Ovary (tissue), 3 donors: ENCODE results near the gene KCNJ10.

Source experiments
- EP300 ChIP-seq: sonication (generic); formaldehyde crosslinking; IDR thresholded peaks from one replicate; pipeline ENCODE4 v1.6.1; 2017; ENCODE audit warnings: antibody characterized with exemption
- POLR2A ChIP-seq: fragments of 450-650 bp; IDR thresholded peaks from one replicate; pipeline ENCODE4 v1.6.1; 2017; ENCODE audit warnings: antibody characterized with exemption, mild to moderate bottlenecking, moderate library complexity
- TF ChIP-seq, protein P1 (sequence below), 3 donors: fragments of 450-650 bp in 2 of 3; fragments of 200-600 bp in 1 of 3; IDR thresholded peaks; one replicate each; pipeline versions ENCODE4 v1.5.1 to v1.8.0; 2016 to 2022; ENCODE audit warnings: antibody characterized with exemption in 3 of 3, mild to moderate bottlenecking in 1 of 3
- donor health status: DM: no; HTN: no; CAD: no.

DNA sequence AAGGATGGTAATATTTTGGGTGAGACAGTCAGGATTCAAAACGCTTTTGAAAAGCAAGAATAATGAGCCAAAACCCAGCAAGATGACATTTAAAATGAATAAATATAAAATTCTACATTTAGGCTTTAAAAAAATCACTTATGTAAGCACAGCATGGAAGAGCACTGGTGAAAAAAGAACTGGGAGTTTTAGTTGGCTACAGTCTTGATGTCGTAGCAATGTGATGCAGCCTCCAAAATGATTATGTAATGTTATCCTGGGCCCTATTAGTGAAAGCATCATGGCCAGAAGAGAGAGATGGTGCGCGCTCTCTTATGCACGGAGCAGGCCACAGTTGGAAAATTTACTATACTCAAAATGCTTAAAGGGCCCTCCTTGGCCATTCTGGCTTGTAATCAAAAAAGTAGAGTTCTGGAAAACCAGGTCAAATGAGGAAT is 16.5 kb upstream of the KCNJ10 start:
- TF ChIP-seq, protein P1, sequence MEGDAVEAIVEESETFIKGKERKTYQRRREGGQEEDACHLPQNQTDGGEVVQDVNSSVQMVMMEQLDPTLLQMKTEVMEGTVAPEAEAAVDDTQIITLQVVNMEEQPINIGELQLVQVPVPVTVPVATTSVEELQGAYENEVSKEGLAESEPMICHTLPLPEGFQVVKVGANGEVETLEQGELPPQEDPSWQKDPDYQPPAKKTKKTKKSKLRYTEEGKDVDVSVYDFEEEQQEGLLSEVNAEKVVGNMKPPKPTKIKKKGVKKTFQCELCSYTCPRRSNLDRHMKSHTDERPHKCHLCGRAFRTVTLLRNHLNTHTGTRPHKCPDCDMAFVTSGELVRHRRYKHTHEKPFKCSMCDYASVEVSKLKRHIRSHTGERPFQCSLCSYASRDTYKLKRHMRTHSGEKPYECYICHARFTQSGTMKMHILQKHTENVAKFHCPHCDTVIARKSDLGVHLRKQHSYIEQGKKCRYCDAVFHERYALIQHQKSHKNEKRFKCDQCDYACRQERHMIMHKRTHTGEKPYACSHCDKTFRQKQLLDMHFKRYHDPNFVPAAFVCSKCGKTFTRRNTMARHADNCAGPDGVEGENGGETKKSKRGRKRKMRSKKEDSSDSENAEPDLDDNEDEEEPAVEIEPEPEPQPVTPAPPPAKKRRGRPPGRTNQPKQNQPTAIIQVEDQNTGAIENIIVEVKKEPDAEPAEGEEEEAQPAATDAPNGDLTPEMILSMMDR (IDR thresholded peaks at IDR 0.05): no peak
- TF ChIP-seq POLR2A: no peak
- TF ChIP-seq EP300: no peak
